GM12878 (cell line): Measurements from ENCODE around the gene TLCD3B. TPM values are rescaled to one million over a fixed set of nuclear protein-coding genes. Genes with fewer than 3 reads are reported as not detected.
A peak's percentile ranks its signal among the peaks of the same experiment; 100 is the strongest.

Experiments used
- BACH1 ChIP-seq: fragments of 450-650 bp; IDR thresholded peaks from 2 replicates; pipeline ENCODE4 v1.6.1; 2017; ENCODE audit warnings: mild to moderate bottlenecking, borderline replicate concordance
- CHD1 ChIP-seq: IDR thresholded peaks from 2 replicates; pipeline ENCODE4 v1.6.1; 2012; ENCODE audit warnings: low read depth, low read length, improper control_type of control experiment
- CHD2 ChIP-seq: IDR thresholded peaks from 2 replicates; pipeline ENCODE4 v1.6.1; 2011; ENCODE audit warnings: low read depth, low read length, improper control_type of control experiment, borderline replicate concordance
- CUX1 ChIP-seq: IDR thresholded peaks from 2 replicates; pipeline ENCODE4 v1.6.1; 2012; ENCODE audit warnings: improper control_type of control experiment, low read depth, low read length; ENCODE audit not compliant: insufficient replicate concordance
- E2F4 ChIP-seq: IDR thresholded peaks from 2 replicates; pipeline ENCODE4 v1.6.1; 2012; ENCODE audit warnings: low read depth, low read length, improper control_type of control experiment
- E4F1 ChIP-seq: fragments of 450-650 bp; IDR thresholded peaks from 2 replicates; pipeline ENCODE4 v1.6.1; 2018; ENCODE audit warnings: borderline replicate concordance, mild to moderate bottlenecking; ENCODE audit not compliant: partially characterized antibody
- FOXM1 ChIP-seq: IDR thresholded peaks from 2 replicates; pipeline ENCODE4 v1.6.1; 2012; ENCODE audit warnings: low read depth, mild to moderate bottlenecking, inconsistent platforms, low read length, moderate library complexity
- GATAD2B ChIP-seq: fragments of 450-650 bp; conservative IDR thresholded peaks from 2 replicates; pipeline ENCODE4 v1.6.1; 2017; ENCODE audit warnings: low read depth, mild to moderate bottlenecking, moderate library complexity
- MXI1 ChIP-seq: fragments of 150-350 bp; IDR thresholded peaks from 2 replicates; pipeline ENCODE4 v1.6.1; 2011; ENCODE audit warnings: low read depth, mild to moderate bottlenecking, inconsistent platforms, low read length, improper control_type of control experiment
- NFIC ChIP-seq: IDR thresholded peaks from 2 replicates; pipeline ENCODE4 v1.6.1; 2012; ENCODE audit warnings: low read depth, mild to moderate bottlenecking, inconsistent platforms, low read length, moderate library complexity
- RAD51 ChIP-seq: fragments of 450-650 bp; IDR thresholded peaks from 2 replicates; pipeline ENCODE4 v1.6.1; 2016; ENCODE audit warnings: moderate library complexity, mild to moderate bottlenecking, inconsistent platforms
- RBBP5 ChIP-seq: fragments of 200-600 bp; sonication (generic); conservative IDR thresholded peaks from 2 replicates; pipeline ENCODE4 v1.6.1; 2016
- RFX5 ChIP-seq: IDR thresholded peaks from 2 replicates; pipeline ENCODE4 v1.6.1; 2011; ENCODE audit warnings: low read depth, low read length, improper control_type of control experiment
- SMAD1 ChIP-seq: fragments of 450-650 bp; IDR thresholded peaks from 2 replicates; pipeline ENCODE4 v1.6.1; 2018; ENCODE audit warnings: mild to moderate bottlenecking, low read depth; ENCODE audit not compliant: partially characterized antibody
- TCF3 ChIP-seq: IDR thresholded peaks from 2 replicates; pipeline ENCODE4 v1.6.1; 2012; ENCODE audit warnings: low read depth, mild to moderate bottlenecking, low read length, borderline replicate concordance; ENCODE audit not compliant: insufficient read depth
- ZNF207 ChIP-seq: fragments of 450-650 bp; IDR thresholded peaks from 2 replicates; pipeline ENCODE4 v1.6.1; 2014; ENCODE audit warnings: antibody characterized with exemption, mild to moderate bottlenecking, borderline replicate concordance
- ZNF274 ChIP-seq: IDR thresholded peaks from one replicate; pipeline ENCODE4 v1.8.0; 2011; ENCODE audit not compliant: insufficient read length, insufficient read depth
- polyA plus RNA-seq, 11 experiments: library from polyadenylated mRNA; depleted of rRNA in 4 of 11; unstranded in 6 of 11; stranded (reverse) in 5 of 11; fragments of >200 nt; fragmentation: Nextera tagmentation in 4 of 11; fragmentation: Illumina TruSeq in 1 of 11; extraction: Ambion mirVana in 4 of 11; extraction: Trizol in 1 of 11; gene quantifications; 1 replicate in 1 of 11; 2 replicates in 10 of 11; pipeline versions ENCODE4 v1.2.1 to v1.2.3, GENCODE V29; 2011 to 2016; ENCODE audit warnings: inconsistent platforms in 2 of 11, missing spikeins in 2 of 11, low read depth in 1 of 11
- total RNA-seq, 4 experiments: library from RNA; depleted of rRNA in 3 of 4; stranded (reverse); fragments of >200 nt in 3 of 4; fragmentation: Illumina TruSeq in 1 of 4; extraction: Trizol in 1 of 4; gene quantifications; 2 replicates each; pipeline versions ENCODE4 v1.2.1 to v1.2.3, GENCODE V29; 2013 to 2021
- TF ChIP-seq, protein P1 (sequence below): IDR thresholded peaks from 2 replicates; pipeline ENCODE4 v1.6.1; 2011; ENCODE audit warnings: borderline replicate concordance, low read depth, mild to moderate bottlenecking, moderate library complexity, low read length; ENCODE audit not compliant: insufficient read depth, poor library complexity, severe bottlenecking

TLCD3B gene
- total and polyA plus RNA-seq, 10 of the 15 experiments (the other 5 are each of a cell fraction or from before 2014, with no cell fraction given), result 0.05 to 0.51 (median 0.18) TPM; not detected in 4

DNA sequence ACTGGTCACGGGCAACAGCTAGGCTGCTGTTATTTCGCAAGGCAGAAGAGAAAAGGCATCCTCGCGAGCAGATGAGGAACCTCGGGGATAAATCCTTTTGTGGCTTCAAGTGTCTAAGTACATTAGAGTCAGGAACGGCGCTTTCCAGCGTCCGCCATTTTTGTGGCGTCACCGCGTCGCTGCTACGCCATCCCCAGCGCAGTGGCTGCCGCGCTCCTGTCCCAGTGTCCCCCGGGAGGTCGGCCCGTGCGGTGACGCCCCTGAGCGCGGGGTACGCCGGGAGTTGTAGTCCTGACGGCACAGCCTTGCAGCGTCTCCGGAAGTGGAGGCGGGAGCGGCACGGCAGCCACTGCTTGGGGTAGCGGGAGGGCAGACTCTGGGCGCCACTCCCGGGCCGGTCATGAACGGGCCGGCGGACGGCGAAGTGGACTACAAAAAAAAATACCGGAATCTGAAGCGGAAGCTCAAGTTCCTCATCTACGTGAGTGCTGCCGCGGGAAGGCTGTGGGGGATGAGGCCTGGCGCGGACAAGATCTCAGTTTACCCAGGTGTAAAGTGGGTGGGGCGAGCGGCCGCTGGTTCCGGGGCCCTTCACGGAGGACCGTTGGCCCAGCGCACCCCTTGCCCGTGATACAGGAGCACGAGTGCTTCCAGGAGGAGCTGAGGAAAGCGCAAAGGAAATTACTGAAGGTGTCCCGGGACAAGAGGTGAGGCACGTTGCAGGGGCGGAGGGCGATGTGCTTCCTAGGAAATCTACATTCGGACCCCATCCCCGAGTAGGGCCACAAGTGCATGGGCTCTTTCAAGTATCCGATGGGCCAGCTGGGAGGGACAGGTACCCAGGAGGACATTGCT, 34.9 kb downstream of the TLCD3B start, which contains the start of gene INO80E (continued):
- TF ChIP-seq FOXM1 (no peak), BACH1 (peak; percentile 25; the same call in 1 of the 2 replicates), ZNF274 (no peak), GATAD2B (peak; percentile 52; the same call in 1 of the 2 replicates), RAD51 (peak; percentile 73), SMAD1 (no peak), MXI1 (peak; percentile 76; the same call in 1 of the 2 replicates), RFX5 (no peak), E2F4 (peak; percentile 47; the same call in 1 of the 2 replicates), CHD1 (no peak), CUX1 (no peak), CHD2 (peak; percentile 69), ZNF207 (peak; percentile 18; the same call in 1 of the 2 replicates), E4F1 (peak; percentile 14), TCF3 (no peak), RBBP5 (no peak), NFIC (no peak)
- TF ChIP-seq, protein P1, sequence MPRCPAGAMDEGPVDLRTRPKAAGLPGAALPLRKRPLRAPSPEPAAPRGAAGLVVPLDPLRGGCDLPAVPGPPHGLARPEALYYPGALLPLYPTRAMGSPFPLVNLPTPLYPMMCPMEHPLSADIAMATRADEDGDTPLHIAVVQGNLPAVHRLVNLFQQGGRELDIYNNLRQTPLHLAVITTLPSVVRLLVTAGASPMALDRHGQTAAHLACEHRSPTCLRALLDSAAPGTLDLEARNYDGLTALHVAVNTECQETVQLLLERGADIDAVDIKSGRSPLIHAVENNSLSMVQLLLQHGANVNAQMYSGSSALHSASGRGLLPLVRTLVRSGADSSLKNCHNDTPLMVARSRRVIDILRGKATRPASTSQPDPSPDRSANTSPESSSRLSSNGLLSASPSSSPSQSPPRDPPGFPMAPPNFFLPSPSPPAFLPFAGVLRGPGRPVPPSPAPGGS, result no peak
